Subcutaneous adipose tissue (tissue), 4 donors: ENCODE measurements around the gene S100A9. TPM values are rescaled to one million over a fixed set of nuclear protein-coding genes. Genes with fewer than 3 reads are reported as not detected.

Experiments used
- total RNA-seq, 4 donors: library from RNA; depleted of rRNA; stranded (reverse); fragments of >200 nt; gene quantifications; one replicate each; pipeline ENCODE4 v1.1.0, GENCODE V29; 2016
- TF ChIP-seq, protein P1 (sequence below): fragments of 450-650 bp; IDR thresholded peaks from one replicate; pipeline ENCODE4 v1.5.1; 2016; ENCODE audit warnings: low read depth, mild to moderate bottlenecking, control low read depth, antibody characterized with exemption, moderate library complexity

S100A9 gene
- total RNA-seq, 4 donors from 2014 or later, result 139 to 382 (median 280) TPM

DNA sequence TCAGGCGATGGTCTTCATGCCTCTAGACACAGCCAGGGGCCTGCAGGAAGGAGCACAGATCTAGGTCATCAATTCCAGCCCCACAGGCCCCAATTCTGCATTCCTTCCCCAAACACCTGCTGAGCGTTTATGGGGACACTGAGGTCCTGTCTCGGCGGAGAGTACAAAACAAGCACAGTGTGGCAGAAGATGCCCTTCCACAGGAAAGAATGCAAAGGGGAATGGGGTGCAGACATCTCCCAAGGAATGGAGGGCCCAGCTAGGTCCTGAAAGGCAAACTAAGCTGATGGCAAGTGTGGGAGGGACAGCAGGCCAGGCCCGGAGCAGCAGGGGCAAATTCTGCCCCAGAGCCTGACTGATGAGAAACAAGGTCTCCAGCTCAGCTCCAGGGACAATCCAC, 36.7 kb downstream of the S100A9 start:
- TF ChIP-seq, protein P1, sequence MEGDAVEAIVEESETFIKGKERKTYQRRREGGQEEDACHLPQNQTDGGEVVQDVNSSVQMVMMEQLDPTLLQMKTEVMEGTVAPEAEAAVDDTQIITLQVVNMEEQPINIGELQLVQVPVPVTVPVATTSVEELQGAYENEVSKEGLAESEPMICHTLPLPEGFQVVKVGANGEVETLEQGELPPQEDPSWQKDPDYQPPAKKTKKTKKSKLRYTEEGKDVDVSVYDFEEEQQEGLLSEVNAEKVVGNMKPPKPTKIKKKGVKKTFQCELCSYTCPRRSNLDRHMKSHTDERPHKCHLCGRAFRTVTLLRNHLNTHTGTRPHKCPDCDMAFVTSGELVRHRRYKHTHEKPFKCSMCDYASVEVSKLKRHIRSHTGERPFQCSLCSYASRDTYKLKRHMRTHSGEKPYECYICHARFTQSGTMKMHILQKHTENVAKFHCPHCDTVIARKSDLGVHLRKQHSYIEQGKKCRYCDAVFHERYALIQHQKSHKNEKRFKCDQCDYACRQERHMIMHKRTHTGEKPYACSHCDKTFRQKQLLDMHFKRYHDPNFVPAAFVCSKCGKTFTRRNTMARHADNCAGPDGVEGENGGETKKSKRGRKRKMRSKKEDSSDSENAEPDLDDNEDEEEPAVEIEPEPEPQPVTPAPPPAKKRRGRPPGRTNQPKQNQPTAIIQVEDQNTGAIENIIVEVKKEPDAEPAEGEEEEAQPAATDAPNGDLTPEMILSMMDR, result no peak

DNA sequence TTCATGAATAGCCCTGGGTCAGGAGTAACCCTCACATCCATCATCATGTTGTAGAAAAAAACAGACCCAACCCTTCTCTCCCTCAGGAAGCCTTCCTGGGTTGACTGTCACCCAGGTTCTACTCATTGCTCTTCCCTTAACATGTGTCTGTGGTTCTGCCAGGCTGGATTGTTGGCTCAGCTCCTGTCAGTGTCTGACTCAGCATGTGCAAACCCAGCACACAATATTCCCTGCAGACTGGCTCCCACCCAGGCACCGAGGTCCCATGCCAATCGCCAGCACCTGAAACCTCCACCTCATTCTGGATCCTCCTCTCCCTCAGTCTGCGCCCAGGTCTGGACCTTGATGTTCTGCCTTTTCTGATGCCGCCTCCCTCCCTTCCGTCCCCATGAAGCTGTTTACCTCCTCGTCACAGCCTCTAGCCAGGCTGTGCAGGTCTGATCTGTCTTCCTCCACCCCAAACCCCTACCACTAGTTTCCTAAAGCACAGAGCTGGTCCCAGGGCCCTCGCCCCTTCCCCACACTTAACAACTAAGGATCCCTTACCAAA, 37.6 kb downstream of the S100A9 start:
- TF ChIP-seq, protein P1, result no peak

DNA sequence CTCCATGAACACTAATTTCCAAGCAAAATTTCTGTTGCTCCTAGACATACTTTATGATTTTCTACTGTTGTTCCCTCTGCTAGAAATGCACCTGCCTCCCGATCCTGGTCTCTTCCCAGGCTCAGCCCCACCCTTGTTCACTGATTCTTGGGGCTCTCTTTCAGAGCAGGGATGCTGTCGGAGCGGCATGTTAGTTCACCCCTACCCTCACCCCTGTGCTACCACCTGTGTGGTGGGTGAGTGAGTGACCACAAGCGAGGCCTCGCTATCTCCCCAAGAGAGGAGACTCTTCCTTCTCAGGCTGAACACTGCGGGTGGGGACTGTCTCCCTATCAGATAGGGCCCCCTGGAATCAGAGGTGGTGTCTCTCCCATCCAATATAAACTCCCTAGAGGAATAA, 38.1 kb downstream of the S100A9 start:
- TF ChIP-seq, protein P1, result no peak

DNA sequence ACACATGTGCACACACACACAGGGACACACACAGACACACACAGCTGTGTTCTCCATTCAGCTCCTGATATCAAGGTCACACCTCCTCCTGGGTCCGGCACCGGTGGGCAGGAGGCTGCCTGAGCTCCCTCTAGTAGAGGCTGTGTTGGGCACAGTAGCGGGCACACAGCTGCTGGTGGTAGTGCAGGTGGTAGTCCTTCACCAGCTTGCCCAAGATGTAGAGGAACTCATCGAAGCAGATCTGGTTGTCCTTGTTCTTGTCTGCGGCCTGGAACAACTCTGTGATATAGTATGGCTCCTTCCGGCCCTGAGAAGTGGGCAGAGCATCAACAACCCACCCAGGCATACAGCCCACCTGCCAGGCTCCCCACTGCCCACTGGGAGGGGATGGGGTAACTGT, 38.8 kb downstream of the S100A9 start:
- TF ChIP-seq, protein P1, result no peak

DNA sequence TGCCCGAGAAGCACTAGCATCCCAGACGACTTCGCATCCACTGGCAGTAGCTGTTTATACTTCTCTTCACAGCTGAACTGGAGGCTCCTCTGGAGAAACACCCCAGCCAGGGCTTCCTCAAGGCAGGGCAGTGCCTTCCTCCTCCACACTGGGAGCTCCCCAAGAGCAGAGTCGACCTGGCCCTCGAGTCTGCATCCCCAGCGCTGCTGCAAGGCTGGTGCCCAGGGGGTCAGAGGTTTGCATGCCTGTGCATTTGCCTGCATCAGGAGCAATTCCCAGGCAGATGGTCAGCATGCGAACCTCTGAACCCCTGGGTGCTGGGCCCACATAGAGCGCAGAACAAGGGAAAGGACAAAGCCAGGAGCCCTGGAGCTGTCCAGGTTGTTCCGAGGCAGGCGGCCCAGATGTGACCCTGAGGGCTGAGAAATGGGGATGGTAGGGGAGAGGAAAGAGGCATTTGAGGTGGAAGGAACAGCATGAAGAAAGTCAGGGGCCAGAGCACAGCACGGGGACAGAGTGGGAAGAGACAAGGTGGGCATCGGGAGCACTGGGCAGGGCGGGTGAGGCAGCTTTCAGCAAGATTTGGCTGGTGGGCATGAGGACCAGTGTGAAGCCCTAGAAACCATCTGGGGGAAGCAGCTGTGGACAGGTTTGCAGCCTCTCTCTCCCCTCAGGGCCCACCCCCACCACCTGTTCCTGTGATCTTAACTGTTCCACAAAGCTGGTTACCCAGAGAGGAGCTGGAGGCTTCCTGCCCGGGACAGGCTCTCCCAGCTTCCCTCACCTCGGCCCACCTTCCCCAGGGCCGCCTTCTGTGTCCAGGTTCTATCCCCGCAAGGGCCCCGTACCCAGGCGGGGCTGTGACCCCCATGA, 39.6 kb downstream of the S100A9 start:
- TF ChIP-seq, protein P1, result no peak

DNA sequence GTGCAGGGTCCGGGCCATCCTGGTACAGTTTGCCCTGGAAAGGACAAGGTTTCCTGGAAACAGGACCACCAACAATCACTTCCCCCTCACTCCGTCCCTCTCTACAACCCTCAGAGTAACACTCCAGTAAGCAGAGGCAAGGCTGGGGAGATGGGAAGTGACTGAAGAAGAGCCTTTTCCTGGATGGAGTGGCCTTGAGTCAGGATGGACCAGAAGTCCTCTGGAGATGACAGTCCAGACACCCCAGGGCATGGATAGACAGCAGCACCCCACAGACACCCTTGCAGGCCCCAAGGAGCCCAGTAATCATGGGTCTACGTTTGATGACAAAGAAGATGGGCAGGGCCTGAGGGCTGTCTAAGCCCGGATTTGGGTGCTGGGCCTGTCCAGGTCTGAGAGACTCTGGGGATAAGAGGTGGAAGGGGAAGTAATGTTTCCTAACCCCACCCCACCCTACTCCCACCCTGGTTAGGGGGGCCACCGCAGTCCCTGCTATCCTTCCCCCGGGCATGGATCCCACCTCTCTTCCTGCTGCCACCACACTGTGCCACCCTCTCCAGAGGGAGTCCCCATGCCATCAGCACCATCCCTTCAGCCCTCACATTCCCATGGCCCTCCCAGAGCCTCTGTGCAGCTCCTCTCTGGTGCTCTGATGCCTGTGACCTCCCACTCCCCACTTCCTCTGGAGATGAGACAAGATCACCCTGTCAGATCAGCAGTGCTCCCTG, 40.4 kb downstream of the S100A9 start:
- TF ChIP-seq, protein P1, result no peak
